HG03469 (cell line): Measurements from ENCODE around the gene HCAR1.
A peak's percentile ranks its signal among the peaks of the same experiment; 100 is the strongest.
"Not testable (repeated sequence)": the region's sequence is repeated elsewhere in the genome, so short reads cannot be mapped to it uniquely, and the experiment has no call there.

Source experiments
- ATAC-seq: cut with Tn5 transposase; IDR thresholded peaks from one replicate; pipeline ENCODE4 v1.9.1; 2021; ENCODE audit warnings: mild to moderate bottlenecking, moderate library complexity, moderate number of reproducible peaks; ENCODE audit not compliant: unreplicated experiment

The HCAR1 gene

DNA sequence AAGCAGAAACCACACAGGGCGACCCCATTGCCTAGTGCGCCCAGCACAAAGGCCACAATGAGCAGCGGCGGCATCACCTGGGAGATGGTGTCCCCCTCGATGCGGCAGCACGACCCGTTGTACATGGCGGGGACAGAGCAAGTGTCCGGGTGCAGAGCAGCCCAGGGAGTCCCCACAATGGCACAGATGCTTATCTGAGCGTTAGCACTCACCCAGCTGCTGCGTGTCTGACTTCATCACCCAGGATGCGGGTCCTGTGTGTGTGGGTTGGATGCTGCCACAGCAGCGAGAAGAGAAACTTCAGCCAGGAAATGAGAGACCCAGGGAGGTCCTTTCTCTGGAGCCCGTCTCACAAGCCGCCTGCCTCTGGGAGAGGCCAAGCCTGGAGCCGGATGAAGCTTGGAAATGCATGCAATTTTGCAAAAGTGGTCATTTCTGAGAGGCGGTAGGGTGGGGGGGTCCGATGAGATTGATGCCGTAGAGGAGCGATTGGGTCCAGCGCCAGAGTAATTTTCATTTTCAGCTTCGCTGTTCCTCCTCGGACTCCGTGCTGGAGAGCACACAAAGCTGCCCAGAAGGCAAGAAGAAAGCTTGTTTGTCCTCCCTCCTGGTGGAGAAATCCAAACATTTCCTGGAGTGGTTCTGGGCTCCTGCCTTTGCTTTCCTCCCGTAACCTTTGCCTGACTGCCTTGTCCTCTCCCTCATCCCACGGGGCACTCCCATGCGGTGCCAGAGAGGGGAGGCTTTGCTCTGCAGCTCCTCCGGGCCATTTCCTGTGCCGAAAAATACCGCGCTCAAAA is at the start of gene HCAR1:
Gene HCAR1 (minus strand): TSS at position 630 of the 800 bp plus-strand sequence. CDS start 505 bp downstream, at position 125.
- no peak for ATAC-seq

DNA sequence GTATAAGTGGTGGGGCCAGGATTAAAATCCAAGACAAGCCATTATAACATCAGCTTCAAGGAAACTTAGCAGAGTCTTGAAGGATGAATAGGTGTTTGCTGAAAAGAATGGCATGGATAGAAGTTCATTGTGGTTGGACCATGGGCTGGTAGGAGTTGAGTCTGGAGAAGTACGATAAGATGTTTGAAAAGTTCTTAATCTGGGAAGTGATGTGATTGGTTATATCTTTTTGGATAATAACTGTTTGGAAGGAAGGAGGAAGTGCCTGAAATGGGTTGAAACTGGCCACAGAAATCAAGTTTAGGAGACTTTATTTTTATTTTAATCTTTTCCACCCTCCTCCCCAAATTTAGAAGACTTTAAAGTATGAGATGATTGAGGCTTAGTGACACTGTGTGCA is 26.9 kb upstream of the HCAR1 start:
- ATAC-seq = no peak

DNA sequence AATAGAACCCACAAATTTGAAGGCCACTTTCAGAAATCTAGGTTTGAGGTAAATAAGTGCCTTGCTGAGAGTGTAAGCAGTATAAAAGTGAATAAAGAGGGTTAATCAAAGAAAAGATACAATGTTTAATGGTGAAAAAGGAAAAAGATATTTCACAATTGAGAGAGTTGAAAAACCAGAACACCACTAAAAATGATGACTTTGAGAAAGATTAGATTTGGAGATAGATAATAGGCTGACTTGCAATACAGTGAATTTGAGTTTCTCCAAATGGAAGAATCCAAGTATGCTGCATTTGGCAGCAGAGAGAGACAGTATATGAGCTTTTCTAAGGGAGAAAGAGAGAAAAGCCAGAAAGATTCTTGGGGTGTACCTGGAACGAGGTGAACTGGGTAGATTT is 24.1 kb upstream of the HCAR1 start:
- no peak for ATAC-seq

GRCh38 chr12:122753319-122753650 is 22.6 kb upstream of the HCAR1 start:
- no peak for ATAC-seq

- peak; percentile 87 for ATAC-seq
Measured at GRCh38 chr12:122752464-122753318, 22.0 kb upstream of the HCAR1 start, which contains the start of gene DENR. DENR (plus strand) TSS chr12:122752824; CDS start chr12:122753702, 878 bp downstream.

DNA sequence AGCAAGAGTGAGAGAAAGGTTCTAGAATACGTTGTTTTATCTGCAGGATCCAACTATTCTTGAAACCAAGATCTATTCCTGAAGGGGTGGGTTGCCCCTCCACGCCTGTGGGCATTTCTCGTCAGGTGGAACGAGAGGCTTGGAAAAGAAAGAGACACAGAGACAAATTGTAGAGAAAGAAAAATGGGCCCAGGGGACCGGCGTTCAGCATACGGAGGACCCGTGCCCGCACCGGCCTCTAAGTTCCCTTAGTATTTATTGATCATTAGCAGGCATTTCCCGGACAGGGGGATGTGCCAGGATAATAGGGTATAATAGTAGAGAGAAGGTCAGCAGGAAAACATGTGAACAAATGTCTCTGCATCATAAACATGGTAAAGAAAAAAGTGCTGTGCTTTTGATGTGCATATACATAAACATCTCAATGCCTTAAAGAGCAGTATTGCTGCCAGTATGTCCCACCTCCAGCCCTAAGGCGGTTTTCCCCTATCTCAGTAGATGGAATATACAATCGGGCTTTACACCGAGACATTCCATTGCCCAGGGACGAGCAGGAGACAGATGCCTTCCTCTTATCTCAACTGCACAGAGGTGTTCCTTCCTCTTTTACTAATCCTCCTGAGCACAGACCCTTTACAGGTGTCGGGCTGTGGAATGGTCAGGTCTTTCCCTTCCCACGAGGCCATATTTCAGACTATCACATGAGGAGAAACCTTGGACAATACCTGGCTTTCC is 20.3 kb upstream of the HCAR1 start:
- not testable (repeated sequence) for ATAC-seq

DNA sequence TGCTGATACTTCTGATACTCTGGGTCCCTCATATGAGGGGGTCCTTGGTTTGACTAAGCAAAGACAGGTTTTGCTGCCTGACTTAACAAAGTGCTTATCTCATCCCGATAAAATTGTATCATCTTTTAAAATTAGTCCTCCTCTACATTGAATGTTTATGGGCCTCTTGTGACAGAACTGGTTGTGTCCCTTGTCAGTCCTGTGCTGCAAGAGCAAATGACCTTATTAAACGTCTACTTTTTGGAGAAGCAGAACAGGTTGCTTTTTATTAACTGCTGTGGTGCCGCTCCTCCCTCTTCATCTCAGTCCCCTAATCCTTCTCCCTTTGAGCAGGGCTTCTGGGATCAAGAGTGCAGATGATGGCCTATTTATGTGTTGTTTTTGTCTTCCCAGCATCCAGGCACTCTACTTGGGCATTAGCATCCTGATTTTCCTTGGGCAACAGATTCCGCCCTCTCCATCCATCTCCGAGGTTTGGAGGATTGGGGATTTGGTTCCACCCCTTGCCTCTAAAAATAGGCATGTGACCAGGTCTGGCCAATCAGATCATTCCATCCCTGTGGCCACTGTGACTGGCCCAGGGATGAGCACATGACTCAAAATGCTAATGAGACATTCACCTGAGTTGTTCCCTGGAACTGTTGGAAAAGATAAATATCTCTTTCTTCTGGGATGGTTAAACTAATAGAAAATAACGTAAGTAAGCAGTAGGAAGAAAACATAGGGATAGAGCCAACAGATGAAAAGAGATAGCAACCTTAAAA is 19.1 kb upstream of the HCAR1 start:
- no peak for ATAC-seq

DNA sequence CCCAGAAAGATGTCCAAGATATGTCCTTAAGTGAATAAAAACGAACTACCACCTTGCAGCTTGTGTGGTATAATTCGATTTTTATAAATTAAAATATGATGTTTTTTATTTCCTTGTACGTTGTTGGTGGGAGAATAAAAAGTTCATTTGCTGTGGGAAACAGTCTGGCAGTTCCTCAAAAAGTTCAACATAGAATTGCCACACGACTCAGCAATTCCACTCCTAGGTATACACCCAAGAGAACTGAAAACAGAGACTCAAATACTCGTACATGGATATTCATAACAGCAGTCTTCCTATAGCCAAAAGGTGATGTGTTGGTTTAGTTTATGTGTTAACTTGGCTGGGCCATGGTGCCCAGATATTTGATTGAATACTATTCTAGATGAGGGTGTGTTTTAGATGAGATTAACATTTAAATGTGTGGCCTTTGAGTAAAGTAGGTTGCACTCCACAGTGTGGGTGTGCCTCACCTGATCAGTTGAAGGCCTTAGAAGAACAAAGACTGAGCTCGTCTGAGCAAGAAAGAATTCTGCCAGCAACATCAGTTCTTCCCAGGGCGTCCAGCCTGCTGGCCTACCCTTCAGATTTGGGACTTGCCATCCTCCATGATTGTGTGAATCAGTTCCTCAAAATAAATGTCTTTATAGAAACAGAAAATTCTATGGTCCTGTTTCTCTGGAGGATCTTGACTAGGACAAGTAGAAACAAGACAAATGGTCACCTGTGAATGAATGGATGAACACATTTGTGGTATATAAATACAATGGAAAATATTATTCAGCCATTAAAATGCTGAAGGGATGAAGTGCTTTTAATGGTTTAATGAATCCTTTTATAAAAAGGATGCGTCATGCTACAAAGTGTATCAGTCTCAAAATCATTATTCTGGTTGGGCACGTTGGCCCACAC is 16.8 kb upstream of the HCAR1 start:
- ATAC-seq = no peak

- ATAC-seq = no peak
Measured at GRCh38 chr12:122743895-122744525, 13.4 kb upstream of the HCAR1 start.

DNA sequence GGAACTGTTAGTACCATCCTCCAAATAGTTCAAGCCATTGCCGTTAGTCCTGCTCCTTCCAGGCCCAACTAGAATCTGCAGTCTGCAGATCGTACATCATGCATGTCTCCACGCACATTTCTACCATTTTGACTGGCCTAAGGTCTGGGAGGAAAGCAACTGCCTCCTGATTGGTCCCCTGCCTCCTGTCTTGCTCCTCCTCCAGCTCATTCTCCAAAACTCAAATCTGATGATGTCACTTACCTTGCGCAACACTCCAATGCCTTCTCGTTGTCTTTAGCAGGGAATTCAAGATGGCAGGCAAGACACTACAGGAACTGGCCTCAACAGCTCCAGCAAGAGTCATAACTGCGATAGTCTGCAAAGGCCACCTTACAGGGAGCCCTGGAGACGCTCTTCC is 9.7 kb upstream of the HCAR1 start:
- ATAC-seq = no peak

DNA sequence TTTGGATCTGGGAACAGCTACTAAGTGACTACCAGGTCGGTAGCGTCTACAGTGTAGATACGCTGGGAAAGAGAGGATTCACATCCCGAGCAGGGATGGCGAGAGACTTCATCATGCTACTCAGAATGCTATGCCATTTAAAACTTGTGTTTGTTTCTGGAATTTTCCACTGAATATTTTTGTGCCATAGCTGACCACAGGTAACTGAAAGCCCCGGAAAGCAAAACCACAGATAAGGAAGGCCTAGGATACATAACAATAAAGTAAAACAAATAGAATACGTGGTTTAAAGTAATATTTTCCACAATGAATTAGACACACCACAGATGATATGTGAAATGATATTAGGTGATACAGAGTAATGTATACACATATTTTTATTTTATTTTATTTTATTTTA is 7.9 kb upstream of the HCAR1 start:
- no peak for ATAC-seq

DNA sequence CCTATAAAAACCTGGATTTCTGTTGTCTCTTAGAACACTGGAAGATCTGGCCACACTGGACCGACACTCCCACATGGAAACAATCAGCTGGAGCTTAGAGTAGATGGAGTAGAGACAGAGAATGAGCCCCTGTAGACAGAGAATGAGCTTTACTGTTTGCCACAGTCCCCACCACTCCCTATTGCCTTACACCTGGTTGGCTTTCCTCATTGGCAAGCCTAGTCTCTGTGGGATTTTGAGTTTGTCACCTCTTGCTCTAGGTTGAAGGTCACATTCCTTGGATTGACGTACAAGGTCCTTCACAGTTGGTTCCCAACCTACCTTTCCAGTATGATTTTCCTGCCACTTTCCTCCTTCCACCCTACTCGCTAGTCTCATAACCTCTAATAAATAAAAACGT is 2.0 kb upstream of the HCAR1 start:
- ATAC-seq = no peak

DNA sequence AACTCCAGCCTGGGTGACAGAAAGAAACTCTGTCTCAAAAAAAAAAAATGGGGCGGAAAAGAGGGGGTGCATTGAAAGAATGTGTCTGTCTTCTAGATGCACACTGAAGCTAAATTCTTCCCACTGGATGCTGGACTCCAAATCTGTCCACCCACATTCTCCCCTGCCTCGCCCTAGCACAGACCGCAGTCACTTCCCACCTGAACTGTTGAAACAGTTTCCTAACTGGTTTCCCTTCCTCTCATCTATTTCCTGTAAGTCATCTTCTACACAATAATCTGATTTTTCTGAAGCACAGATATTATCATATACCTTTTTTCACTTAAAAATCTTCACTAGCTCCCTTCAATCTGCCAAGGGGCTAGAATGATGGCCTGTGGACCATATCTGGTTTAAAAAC is 1.5 kb upstream of the HCAR1 start:
- no peak for ATAC-seq

GRCh38 chr12:122729583-122730214 is 945 bp downstream of the HCAR1 start:
- ATAC-seq = no peak

DNA sequence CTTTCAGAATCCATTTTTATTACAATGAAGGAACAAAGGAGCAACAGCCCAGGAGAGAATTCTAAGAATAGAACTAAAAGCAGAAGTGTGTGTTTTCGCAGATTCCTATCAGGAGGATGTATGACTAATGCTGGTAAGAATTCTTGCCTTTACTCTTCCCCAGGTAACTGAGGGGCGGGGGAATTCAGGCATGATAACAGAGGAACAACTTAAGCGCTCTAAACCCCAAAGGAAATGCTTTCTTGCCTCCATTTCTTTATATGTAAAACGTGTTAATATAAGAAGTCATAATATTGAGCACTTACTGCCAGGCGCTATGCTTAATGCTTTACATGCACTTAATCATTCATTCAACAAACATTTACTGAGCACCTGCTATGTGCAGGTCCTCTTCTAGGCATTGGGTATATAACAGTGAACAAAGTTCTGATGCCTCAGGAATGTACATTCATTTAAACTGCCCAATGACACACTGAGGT is 4.5 kb downstream of the HCAR1 start:
- no peak for ATAC-seq

- no peak for ATAC-seq
Measured at GRCh38 chr12:122725452-122726079, 5.1 kb downstream of the HCAR1 start.

DNA sequence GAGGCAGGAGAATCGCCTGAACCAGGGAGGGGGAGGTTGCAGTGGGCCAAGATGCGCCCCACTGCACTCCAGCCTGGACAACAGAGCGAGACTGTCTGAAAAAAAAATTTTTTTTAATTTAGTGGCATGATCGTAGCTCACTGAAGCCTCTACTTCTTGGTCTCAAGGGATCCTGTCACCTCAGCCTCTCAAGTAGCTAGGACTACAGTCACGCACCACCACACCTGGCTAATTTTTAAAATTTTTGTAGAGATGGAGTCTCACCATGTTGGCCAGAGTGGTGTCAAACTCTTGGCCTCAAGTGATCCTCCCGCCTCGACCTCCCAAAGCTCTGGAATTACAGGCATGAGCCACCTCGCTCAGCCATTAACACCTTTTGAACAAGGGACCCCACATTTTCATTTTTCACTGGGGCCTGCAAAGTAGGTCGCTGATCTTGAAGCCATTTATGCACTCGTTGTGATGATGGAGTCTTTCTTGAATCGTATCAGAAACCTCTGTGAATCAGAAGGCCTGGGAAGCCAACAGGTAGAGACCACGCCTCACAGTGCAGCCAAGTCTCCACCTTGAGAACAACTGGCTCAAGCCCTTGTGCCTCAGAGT is 5.9 kb downstream of the HCAR1 start:
- ATAC-seq = no peak

- no peak for ATAC-seq
Measured at GRCh38 chr12:122722387-122722786, 8.3 kb downstream of the HCAR1 start.
